ENCODE results near the gene ENDOD1.

Gene ENDOD1

GRCh38 chr11:95138448-95138847 lies 48.8 kb downstream of the ENDOD1 start:
- DNase-seq (ENCODE audit: low read depth), result no peak
- no peak overlapping the region for H3K4me3 ChIP-seq (replicated peaks; ENCODE audit: low read depth, low read length)
- TF ChIP-seq CTCF (IDR thresholded peaks at IDR 0.05; ENCODE audit: low read length, missing control alignments), result peak; percentile 37

DNA sequence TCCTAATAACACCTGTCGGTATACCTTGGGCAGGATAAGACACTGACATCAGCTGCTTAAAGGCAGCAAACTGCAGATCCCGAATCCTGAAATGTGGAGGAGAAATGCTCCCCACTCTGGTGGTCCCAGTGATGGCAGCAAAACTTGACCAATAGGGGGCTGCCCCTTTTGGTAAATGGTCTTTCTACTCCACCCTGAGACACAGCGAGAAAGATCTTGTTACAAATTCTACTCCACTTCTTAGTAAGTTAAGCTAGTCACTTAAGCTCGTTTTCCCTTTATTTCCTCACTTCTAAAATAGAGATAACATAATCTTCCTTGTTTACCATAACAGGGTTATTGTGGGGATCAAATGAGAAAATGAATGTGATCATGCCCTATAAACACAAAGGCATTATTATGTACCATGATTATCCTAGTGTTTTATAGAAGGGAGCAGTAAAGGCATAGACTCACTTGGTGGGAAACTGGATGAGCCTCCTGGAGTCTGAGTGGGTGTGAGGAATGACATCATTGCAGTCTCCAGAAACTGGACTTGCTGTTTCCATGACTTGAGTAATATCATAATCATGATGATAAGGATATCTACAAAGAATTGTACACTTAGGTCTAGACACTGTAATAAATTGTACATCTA lies 50.9 kb downstream of the ENDOD1 start:
- peak; percentile 72 for DNase-seq (ENCODE audit: low read depth)

DNA sequence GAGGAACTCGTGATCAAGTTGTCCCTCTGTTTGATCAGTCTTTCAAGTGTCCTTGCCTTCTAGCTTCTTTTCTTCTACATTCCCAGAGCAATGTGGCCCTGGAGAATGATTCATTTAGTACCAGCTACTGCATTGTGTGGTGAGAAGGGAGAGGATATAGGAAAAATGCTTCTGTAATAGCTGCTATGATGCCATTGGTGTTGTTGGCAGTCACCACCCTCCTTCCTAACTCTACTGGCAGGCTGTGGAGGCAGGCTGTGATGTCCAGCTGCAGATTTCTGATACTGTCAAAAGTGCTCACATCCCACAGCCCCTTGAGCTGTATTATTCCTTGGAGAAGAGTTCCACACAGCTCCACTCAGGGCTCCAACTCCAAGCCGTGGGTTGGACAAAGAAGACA lies 52.8 kb downstream of the ENDOD1 start:
- no peak for DNase-seq (ENCODE audit: low read depth)
- TF ChIP-seq CTCF (IDR thresholded peaks at IDR 0.05; ENCODE audit: low read length, missing control alignments), result no peak
- H3K4me3 ChIP-seq (replicated peaks; ENCODE audit: low read depth, low read length), result no peak overlapping the region

More for the DNA sequence above, 50.9 kb downstream of the ENDOD1 start:
- H3K4me3 ChIP-seq (replicated peaks; ENCODE audit: low read depth, low read length), result no peak overlapping the region
- TF ChIP-seq CTCF (IDR thresholded peaks at IDR 0.05; ENCODE audit: low read length, missing control alignments), result no peak

DNA sequence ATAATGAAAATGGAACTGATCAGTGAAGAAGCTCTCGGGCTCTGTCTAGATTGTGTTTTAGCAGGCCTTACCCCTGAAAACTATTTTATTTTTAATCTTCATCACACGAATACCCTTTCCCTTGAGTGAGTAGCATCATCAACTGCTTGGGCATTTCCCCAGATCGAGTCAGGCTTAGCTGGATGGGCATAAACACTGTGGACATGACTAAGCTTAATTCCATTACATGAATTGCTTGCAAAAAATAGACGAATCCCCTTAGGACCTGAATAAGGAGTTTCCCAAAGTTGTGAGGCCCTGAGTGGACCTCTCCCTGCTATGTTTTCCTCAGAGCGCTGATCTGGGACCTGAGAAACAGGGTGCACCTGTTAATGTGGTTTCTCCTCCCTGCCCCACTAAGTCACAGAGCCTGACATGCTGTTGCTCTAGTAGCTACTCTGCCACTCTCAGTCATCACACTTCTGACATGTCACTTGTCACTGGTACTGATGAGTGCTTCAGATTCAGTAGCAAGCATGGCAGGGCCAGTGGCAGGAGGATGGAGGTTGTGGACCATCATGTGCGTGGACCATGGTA lies 53.5 kb downstream of the ENDOD1 start:
- DNase-seq (ENCODE audit: low read depth), result no peak
- no peak overlapping the region for H3K4me3 ChIP-seq (replicated peaks; ENCODE audit: low read depth, low read length)
- no peak for TF ChIP-seq CTCF (IDR thresholded peaks at IDR 0.05; ENCODE audit: low read length, missing control alignments)

DNA sequence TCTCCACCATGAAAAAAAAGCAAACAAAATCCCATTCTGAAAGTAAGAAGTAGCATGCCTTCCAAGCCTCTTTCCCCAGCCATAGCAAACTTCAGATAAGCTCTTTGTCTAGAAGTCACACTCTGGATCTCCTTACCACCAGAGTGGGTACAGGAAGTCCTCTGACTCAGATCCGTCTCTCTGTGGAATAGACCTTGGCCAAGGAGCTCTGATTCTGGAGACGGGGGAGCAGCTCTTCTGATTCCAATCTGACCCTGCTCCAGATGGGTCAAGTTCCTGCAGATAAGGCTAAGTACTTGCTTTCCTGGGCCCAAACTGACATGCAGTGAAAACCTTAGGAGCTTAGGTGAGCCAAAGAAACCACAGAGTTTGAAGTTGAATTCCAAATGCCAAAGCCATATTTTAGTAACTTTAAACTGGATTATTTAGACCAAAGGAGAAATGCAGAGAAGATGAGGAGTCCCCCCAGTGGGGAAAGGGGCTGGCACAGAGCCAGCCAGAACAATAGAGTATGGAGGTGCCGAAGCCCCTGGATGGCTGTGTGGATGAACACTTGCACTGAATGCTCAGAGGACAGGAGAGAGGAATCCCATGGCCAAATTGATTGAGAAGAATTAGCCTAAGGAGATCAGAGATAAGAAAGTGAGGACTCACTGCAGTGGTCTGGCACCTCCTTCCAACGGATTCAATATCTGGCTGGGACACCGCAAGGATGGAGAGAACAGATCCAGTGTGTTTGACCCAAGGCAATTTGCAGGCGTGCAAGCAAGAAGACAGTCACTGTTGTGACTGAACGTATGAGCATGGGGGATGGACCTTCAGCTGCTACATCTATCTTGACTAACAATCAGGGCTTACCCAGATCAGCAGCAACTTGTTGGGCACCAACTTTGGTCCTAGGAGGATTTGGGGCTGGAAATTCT lies 54.9 kb downstream of the ENDOD1 start:
- no peak for TF ChIP-seq CTCF (IDR thresholded peaks at IDR 0.05; ENCODE audit: low read length, missing control alignments)
- H3K4me3 ChIP-seq (replicated peaks; ENCODE audit: low read depth, low read length), result no peak overlapping the region
- DNase-seq (ENCODE audit: low read depth), result no peak

DNA sequence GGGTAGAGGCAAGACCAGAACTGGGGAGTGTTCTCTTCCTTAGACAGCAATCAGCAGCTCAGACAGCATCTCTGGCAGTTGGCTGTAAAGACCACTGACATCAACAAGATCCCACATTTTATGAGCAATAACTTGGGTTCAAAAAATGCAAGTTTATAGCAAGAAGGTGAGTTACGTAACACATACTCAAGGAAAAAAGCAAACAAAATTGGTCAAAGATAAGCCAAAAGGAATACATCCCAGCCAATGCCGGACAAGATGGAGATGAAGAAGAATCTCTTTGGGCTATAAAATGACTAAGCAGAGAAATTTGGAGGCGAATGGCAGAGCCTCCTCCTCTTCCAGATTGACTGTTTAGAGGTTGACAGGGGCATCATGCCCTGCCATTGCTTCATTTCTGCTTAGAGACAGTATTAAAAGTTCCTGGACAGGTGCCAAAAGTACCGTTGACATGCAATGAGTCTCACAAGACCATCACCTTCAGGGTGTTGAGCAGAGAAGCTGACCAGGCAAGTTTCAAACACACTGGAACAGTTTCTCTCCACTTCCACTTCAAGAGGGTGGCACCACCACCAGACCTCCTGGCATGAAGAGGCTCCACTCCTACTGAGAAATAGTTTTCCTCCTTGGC lies 55.9 kb downstream of the ENDOD1 start:
- TF ChIP-seq CTCF (IDR thresholded peaks at IDR 0.05; ENCODE audit: low read length, missing control alignments), result no peak
- DNase-seq (ENCODE audit: low read depth), result no peak
- H3K4me3 ChIP-seq (replicated peaks; ENCODE audit: low read depth, low read length), result no peak overlapping the region

Measured in fibroblast of pulmonary artery (primary cell).